ENCODE results near the gene MYRF.

MYRF gene

GRCh38 chr11:61742391-61742790 lies 10.0 kb upstream of the MYRF start:
- no peak for DNase-seq

- DNase-seq: no peak
Observed at GRCh38 chr11:61743486-61744095, 8.8 kb upstream of the MYRF start.

GRCh38 chr11:61744181-61744580 lies 8.3 kb upstream of the MYRF start:
- no peak for DNase-seq

- no peak for DNase-seq
Observed at GRCh38 chr11:61744609-61745156, 7.8 kb upstream of the MYRF start.

GRCh38 chr11:61745781-61746441 lies 6.5 kb upstream of the MYRF start:
- no peak for DNase-seq

GRCh38 chr11:61746442-61747191 lies 5.8 kb upstream of the MYRF start:
- DNase-seq: no peak

GRCh38 chr11:61747192-61747966 lies 5.1 kb upstream of the MYRF start:
- DNase-seq: peak in 1 of 2 experiments; percentile 28

- DNase-seq: no peak
Observed at GRCh38 chr11:61747967-61748285, 4.5 kb upstream of the MYRF start.

- DNase-seq: no peak
Observed at GRCh38 chr11:61749591-61750217, 2.7 kb upstream of the MYRF start.

- no peak for DNase-seq
Observed at GRCh38 chr11:61750631-61751273, 1.7 kb upstream of the MYRF start.

- DNase-seq: no peak
Observed at GRCh38 chr11:61751384-61751783, 1.1 kb upstream of the MYRF start.

- no peak for DNase-seq
Observed at GRCh38 chr11:61752925-61753521, 587 bp downstream of the MYRF start.

GRCh38 chr11:61753672-61754071 lies 1.2 kb downstream of the MYRF start:
- no peak for DNase-seq

GRCh38 chr11:61754534-61755482 lies 2.4 kb downstream of the MYRF start:
- DNase-seq: no peak

GRCh38 chr11:61756147-61756451 lies 3.7 kb downstream of the MYRF start:
- DNase-seq: no peak

- DNase-seq: peak in 1 of 2 experiments; percentile 9
Observed at GRCh38 chr11:61756452-61757212, 4.2 kb downstream of the MYRF start.

- no peak for DNase-seq
Observed at GRCh38 chr11:61757213-61757862, 4.9 kb downstream of the MYRF start.

GRCh38 chr11:61760946-61761345 lies 8.5 kb downstream of the MYRF start:
- no peak for DNase-seq

GRCh38 chr11:61761440-61762222 lies 9.2 kb downstream of the MYRF start:
- DNase-seq: no peak
